A549 treated with Mapracorat at 1 μM for 4 hours (cell line): ENCODE results near the gene TMEM143. TPM values are rescaled to one million over a fixed set of nuclear protein-coding genes. Genes with fewer than 3 reads are reported as not detected.

Experiments used
- total RNA-seq: library from RNA; stranded (reverse); fragments of 200-300 nt; extraction: Qiagen RNA extraction; gene quantifications from 5 replicates; pipeline ENCODE4 v1.2.3, GENCODE V29; 2022

The TMEM143 gene
- total RNA-seq: 2.4 to 6.2 TPM (median 3.8 TPM) in 5 replicates

DNA sequence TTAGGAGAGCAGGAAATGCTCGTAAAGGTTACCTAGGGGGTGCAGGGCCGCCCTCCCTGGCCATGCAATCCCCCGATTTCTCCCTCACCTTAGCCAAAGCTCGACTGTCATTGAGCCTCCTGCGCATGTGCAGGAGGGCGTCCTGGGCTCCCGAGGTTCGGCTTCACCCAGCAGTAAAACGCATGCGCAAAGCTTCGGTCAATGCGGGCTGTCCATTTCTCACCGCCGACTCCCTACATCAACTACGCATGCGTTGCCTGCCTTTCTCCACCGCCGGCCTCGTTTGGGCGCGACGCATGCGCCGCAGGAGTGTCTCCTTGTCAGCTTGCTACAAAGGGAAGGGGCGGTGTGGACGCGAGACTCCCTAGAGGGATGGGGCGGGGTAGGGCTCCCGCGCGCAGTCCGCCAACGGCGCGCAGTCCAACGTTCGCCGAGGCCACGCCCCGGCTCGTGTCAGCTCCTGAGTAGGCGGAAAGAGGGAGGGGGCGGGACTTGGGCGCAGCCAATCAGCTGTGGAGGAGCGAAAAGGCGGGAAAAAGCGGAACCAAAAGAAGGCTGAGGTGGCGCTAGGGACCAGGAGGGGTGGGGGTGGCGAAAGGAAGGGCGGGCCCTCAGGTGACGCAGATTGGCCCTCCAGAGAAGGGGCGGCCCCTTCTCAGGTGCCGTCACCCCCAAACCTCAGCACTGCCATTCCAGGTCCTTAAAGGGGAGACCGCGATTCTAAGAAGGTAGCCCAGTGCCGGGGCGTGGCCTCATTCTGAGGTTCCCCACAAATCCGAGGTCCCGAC is at the start of gene TMEM143, which contains the start of gene SYNGR4:
TSS of gene TMEM143 (minus strand) at position 131 of the 788 bp plus-strand sequence. CDS start at position 111, 20 bp downstream.
TSS of gene SYNGR4 (plus strand) at position 558 of the 788 bp plus-strand sequence. CDS start 1,476 bp downstream, outside the sequence.

DNA sequence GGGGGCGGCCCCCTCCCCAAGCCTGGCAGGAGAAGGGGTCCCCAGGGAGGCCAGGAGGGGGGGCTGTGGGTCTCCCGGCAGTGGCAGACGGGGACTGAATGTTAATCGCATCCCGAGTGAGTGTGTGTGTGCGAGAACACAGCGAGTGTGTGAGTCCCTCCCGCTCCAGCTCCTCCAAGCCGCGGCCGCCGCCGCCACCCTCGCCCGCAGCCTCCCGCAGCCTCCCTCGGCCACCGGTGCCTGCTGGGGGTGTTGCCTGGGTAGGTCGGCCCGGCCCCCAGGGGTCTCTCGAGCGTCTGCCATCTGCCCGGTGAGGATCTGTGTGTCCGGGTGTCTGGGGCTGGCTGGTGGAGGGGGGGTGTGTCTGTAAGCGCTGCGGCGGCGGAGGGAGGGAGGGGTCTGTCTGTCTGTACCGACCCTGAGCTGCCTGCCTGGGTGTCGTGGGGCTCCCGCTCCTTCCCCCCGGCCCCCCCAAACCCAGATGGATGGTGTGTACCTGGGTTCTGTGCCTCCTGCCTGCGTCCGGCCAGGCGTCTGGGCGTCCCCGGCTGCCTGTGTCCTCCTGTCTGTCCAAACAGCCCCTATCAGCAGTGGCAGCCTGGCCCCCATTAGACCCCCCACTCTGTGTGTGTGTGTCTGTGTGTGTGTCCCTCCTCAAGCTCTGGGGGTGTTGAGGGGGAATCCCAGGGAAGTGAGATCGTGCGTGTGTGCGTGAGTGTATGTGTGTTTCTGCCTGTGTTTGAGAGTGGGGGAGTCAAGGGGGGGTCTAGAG is 30.0 kb upstream of the TMEM143 start, which contains the start of gene GRIN2D:
TSS of gene GRIN2D (plus strand) at position 110 of the 772 bp plus-strand sequence. CDS start 4,725 bp downstream, outside the sequence.

DNA sequence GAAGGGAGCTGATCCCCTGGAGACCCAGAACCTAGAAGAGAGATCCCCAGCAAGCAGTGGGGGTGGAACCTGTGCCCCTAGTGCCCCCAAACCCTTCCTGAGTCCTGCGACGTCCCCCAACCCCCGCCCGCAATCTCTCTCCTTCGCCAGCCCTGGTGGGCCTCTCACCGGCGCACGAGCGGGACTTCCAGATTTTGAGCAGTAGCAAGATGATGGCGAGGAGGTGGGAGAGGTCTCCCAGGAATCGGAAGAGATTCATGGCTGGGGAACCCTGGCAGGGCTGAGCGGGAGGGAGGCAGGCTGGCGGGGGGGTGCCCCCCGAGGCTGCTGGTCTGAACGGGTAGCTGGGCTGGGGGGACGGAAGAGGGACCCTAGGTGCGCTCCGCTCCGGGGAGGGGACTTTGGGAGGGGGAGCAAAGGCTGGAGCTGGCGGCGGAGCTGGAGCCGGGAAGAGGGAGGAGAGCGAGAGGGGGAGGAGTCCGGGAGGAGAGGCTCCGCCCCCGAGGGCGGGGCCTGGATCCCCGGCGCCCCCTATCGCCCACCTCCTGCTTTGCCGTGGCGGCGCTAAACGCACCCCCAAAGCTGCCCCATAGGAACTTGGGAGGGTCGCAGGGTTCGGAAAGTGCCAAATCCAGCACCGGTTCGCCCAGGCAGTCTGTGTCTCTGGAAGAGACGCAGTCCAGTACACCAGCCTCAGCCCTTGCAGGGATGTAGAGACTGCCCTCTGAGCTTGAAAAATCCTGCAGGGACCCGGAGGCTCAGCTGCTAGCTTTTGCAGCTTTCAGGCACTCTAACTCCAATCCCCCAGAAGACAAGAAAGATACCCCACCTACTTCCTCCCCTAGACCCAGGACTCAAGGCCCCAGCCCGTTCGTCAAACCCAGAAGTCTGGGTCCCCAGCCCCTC is 27.6 kb upstream of the TMEM143 start, which contains the start of gene KDELR1:
TSS of gene KDELR1 (minus strand) at position 452 of the 906 bp plus-strand sequence. CDS start at position 259, 193 bp downstream.

DNA sequence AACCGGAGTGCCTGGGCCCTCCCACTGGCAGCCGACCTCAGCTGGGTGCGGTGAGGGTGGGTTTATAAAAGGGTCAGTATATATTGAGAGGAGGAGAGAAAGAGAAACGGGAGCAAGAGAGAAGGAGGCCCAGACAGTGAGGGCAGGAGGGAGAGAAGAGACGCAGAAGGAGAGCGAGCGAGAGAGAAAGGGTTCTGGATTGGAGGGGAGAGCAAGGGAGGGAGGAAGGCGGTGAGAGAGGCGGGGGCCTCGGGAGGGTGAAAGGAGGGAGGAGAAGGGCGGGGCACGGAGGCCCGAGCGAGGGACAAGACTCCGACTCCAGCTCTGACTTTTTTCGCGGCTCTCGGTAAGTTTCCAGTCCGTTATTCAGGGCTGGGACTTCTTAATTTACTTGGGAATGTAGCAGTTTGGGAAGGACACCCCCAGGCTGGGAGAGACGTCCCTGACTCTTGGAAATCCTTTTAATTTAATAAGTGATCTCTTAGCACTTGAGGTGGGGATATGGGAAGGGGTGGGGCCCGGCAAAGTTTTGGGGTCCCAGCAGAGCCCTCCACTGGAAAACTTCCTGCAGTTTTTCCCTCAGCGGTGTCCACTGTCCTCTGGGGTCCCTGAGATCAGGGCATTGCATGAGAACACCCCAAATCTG is 38.4 kb downstream of the TMEM143 start, which contains the start of gene EMP3:
TSS of gene EMP3 (plus strand) at position 288 of the 646 bp plus-strand sequence. CDS start 1,293 bp downstream, outside the sequence.

Other genes with a start within 250 kb of the TMEM143 start
- 58.9 to 76.8 TPM (median 62.7 TPM) in 5 replicates for gene LIG1, start 193.6 kb downstream of the TMEM143 start, total RNA-seq
- 4.9 to 7.0 TPM (median 7.0 TPM) in 5 replicates for gene ZSWIM9, start 193.3 kb downstream of the TMEM143 start, total RNA-seq
- 13.6 to 17.6 TPM (median 16.6 TPM) in 5 replicates for gene CARD8, start 108.0 kb downstream of the TMEM143 start, total RNA-seq
- gene ZNF114, start 93.9 kb downstream of the TMEM143 start, total RNA-seq: 7.2 to 8.4 TPM (median 7.5 TPM) in 5 replicates
- gene EMP3, start 38.4 kb downstream of the TMEM143 start, total RNA-seq: 431 to 510 TPM (median 452 TPM) in 5 replicates
- gene SYNGR4, start 427 bp upstream of the TMEM143 start, total RNA-seq: 2.1 to 4.6 TPM (median 2.9 TPM) in 5 replicates
- 356 to 429 TPM (median 400 TPM) in 5 replicates for gene KDELR1, start 27.6 kb upstream of the TMEM143 start, total RNA-seq
- gene GRIN2D, start 29.7 kb upstream of the TMEM143 start, total RNA-seq: 5.5 to 9.7 TPM (median 8.9 TPM) in 5 replicates
- gene GRWD1, start 82.0 kb upstream of the TMEM143 start, total RNA-seq: 97.2 to 126 TPM (median 111 TPM) in 5 replicates
- 0.77 to 2.1 TPM (median 1.1 TPM) in 5 replicates for gene KCNJ14, start 91.6 kb upstream of the TMEM143 start, total RNA-seq
- gene CYTH2, start 105.4 kb upstream of the TMEM143 start, total RNA-seq: 55.3 to 69.3 TPM (median 62.3 TPM) in 5 replicates
- gene LMTK3, start 147.9 kb upstream of the TMEM143 start, total RNA-seq: 2.1 to 5.4 TPM (median 4.9 TPM) in 5 replicates
- gene SULT2B1, start 188.2 kb upstream of the TMEM143 start, total RNA-seq: 14.1 to 18.6 TPM (median 16.0 TPM) in 5 replicates
- gene SPACA4, start 242.8 kb upstream of the TMEM143 start, total RNA-seq: not detected in 5 replicates